Hair follicle dermal papilla cell (primary cell): ENCODE measurements around the gene EPHB2. TPM values are rescaled to one million over a fixed set of nuclear protein-coding genes. Genes with fewer than 3 reads are reported as not detected.

ENCODE experiments used
- small RNA-seq: library from RNA; depleted of rRNA; stranded (forward); fragments of <200 nt; gene quantifications from one replicate; pipeline ENCODE3, GENCODE V24; 2012
- total RNA-seq: library from RNA; depleted of rRNA; stranded (reverse); fragments of >200 nt; gene quantifications from 2 replicates; pipeline ENCODE4 v1.2.3, GENCODE V29; 2012

The EPHB2 gene
- 0.61 and 1.1 TPM in 2 replicates for total RNA-seq

DNA sequence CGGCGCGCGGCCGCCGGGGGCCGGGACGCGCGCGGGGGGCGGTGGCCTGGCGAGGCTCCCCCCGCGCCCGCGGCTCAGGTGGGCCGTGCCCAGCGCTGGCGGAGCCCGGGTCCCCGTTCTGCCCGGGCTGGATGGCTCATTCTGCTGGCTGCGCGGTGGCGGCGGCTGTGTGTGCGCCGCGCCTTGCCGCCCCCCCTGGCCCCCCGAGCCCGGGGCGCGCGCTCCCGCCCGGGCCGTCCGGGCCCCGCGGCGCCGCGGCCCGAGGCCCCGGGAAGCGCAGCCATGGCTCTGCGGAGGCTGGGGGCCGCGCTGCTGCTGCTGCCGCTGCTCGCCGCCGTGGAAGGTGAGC lies at the start of gene EPHB2:
Gene EPHB2, plus strand, starts transcription at position 139 of the 349 bp plus-strand sequence. Its CDS starts 144 bp downstream, at position 283.

Small RNA genes within 50 kb of the gene (small RNA-seq; reads per million reads assigned to genes)
- gene MIR4253 = not detected
- gene MIR4684 = not detected

Other genes with a start within 250 kb of the EPHB2 start
- gene EPHA8, start 147.3 kb upstream of the EPHB2 start, total RNA-seq = not detected in 2 replicates
- gene C1QA, start 74.2 kb upstream of the EPHB2 start, total RNA-seq = not detected in 2 replicates
- not detected in 2 replicates for gene C1QC, start 67.2 kb upstream of the EPHB2 start, total RNA-seq
- not detected in 2 replicates for gene C1QB, start 57.6 kb upstream of the EPHB2 start, total RNA-seq